H54 (cell line): ENCODE measurements around the gene JAM3.

Experiments used
- DNase-seq: peaks from one replicate; pipeline ENCODE4 v3.0.0; 2011; ENCODE audit warnings: low spot score, mixed read lengths; ENCODE audit not compliant: insufficient read length
- FAIRE-seq: peaks from 3 replicates; lab custom pipeline; 2011; peaks lifted over from hg19 to GRCh38; lab: Jason Lieb, UNC
- POLR2A ChIP-seq: IDR thresholded peaks from 2 replicates; pipeline ENCODE4 v1.6.1; 2011; ENCODE audit warnings: low read depth, mild to moderate bottlenecking, low read length

JAM3 gene

GRCh38 chr11:134124660-134125451 lies 56.0 kb downstream of the JAM3 start:
- no peak for TF ChIP-seq POLR2A
- no peak for FAIRE-seq

GRCh38 chr11:134125507-134125906 lies 56.6 kb downstream of the JAM3 start:
- FAIRE-seq (no peak), DNase-seq (no peak)
- no peak for TF ChIP-seq POLR2A

More at GRCh38 chr11:134124660-134125451, 56.0 kb downstream of the JAM3 start:
- no peak for DNase-seq

GRCh38 chr11:134126217-134126822 lies 57.4 kb downstream of the JAM3 start:
- FAIRE-seq: peak; percentile 77
- DNase-seq: peak; percentile 63
- no peak for TF ChIP-seq POLR2A

- no peak for FAIRE-seq
- TF ChIP-seq POLR2A: no peak
- DNase-seq: no peak
Measured at GRCh38 chr11:134131628-134132244, 62.9 kb downstream of the JAM3 start.

- no peak for TF ChIP-seq POLR2A
- FAIRE-seq (no peak), DNase-seq (no peak)
Measured at GRCh38 chr11:134132808-134133207, 63.9 kb downstream of the JAM3 start.

GRCh38 chr11:134134167-134134566 lies 65.3 kb downstream of the JAM3 start:
- DNase-seq (no peak), FAIRE-seq (no peak)
- TF ChIP-seq POLR2A: no peak

GRCh38 chr11:134138376-134138775 lies 69.5 kb downstream of the JAM3 start:
- no peak for FAIRE-seq
- no peak for TF ChIP-seq POLR2A
- no peak for DNase-seq

GRCh38 chr11:134139303-134139872 lies 70.5 kb downstream of the JAM3 start:
- DNase-seq: no peak
- TF ChIP-seq POLR2A: no peak
- FAIRE-seq: no peak

- FAIRE-seq (peak; percentile 68), DNase-seq (peak; percentile 37)
- TF ChIP-seq POLR2A: no peak
Measured at GRCh38 chr11:134139873-134140331, 71.0 kb downstream of the JAM3 start.

- no peak for DNase-seq
- no peak for FAIRE-seq
- TF ChIP-seq POLR2A: no peak
Measured at GRCh38 chr11:134140961-134141490, 72.2 kb downstream of the JAM3 start.

GRCh38 chr11:134142536-134142935 lies 73.7 kb downstream of the JAM3 start:
- TF ChIP-seq POLR2A: no peak
- no peak for DNase-seq
- FAIRE-seq: no peak

GRCh38 chr11:134143801-134144200 lies 74.9 kb downstream of the JAM3 start:
- DNase-seq (no peak), FAIRE-seq (no peak)
- no peak for TF ChIP-seq POLR2A

- no peak for TF ChIP-seq POLR2A
- DNase-seq: no peak
- no peak for FAIRE-seq
Measured at GRCh38 chr11:134144744-134145143, 75.9 kb downstream of the JAM3 start.

- no peak for FAIRE-seq
- DNase-seq: no peak
Measured at GRCh38 chr11:134145715-134146114, 76.8 kb downstream of the JAM3 start.

GRCh38 chr11:134146598-134146997 lies 77.7 kb downstream of the JAM3 start:
- DNase-seq (no peak), FAIRE-seq (no peak)
- no peak for TF ChIP-seq POLR2A

More at GRCh38 chr11:134145715-134146114, 76.8 kb downstream of the JAM3 start:
- TF ChIP-seq POLR2A: no peak
